ENCODE data around the gene TANC2. TPM values are rescaled to one million over a fixed set of nuclear protein-coding genes. Genes with fewer than 3 reads are reported as not detected.

The TANC2 gene
- total RNA-seq, 1 experiment from 2014 or later, result 24.2 TPM

DNA sequence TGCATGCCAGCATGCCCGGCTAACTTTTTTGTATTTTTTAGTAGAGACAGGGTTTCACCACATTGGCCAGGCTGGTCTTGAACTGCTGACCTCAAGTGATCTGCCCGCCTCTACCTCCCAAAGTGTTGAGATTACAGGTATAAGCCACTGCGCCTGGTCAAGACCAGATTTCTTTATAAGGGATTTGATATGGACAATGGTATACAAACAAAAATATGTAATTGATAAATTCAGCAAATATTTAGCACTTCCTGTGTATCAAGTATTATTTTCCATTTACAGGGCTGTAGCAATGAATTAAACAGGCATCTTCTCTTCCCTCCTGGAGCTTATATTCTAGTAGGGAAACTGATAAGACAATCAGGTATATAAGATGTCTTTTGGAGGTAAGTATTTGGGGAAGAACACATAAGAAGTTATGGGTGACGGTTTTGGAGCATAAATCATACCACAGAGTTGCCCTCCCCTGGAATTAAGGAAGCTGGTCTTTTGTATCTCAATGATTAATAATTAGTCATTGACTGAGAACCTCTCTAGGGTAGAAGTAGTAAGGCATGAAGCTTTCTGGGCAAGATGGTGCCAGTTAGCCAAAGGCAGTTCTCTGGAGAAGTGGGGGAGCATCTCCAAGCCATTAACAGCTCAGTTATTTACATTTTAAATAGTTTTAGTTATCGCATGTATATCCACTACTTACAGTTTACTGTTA lies 35.8 kb downstream of the TANC2 start:
- no peak overlapping the region for H3K27ac ChIP-seq (ENCODE audit: low read length)
- H3K4me3 ChIP-seq (ENCODE audit: low read length), result no peak overlapping the region
- no peak for TF ChIP-seq EZH2phosphoT487 (IDR thresholded peaks at IDR 0.05; ENCODE audit: borderline replicate concordance, low read length)
- no peaks in the 10 kb centered on the region for H3K9me2 ChIP-seq (replicated peaks; ENCODE audit: low read length)
- DNase-seq (peak; percentile 59), ATAC-seq (peak; percentile 59)
- BruUV-seq (replicated peaks), result no TSS peak
- no peak overlapping the region for H2AFZ ChIP-seq (ENCODE audit: low read length)
- H3K9me3 ChIP-seq (ENCODE audit: low read length), result no peaks in the 10 kb centered on the region
- H3K79me2 ChIP-seq (ENCODE audit: low read length), result peaks cover 32% of the 10 kb centered on the region
- H4K20me1 ChIP-seq (ENCODE audit: low read length), result no peaks in the 10 kb centered on the region
- H3K4me1 ChIP-seq (ENCODE audit: insufficient read depth, low read length), result peaks cover 6% of the 10 kb centered on the region; the same call in 1 of the 2 replicates
- no peaks in the 10 kb centered on the region for H3K27me3 ChIP-seq (ENCODE audit: low read length)
- H3K9ac ChIP-seq (ENCODE audit: low read length), result no peak overlapping the region
- H3F3A ChIP-seq (ENCODE audit: low read length, unreplicated experiment), result no peaks in the 10 kb centered on the region
- no peaks in the 10 kb centered on the region for H3K36me3 ChIP-seq (ENCODE audit: low read depth, low read length)
- H3K4me2 ChIP-seq (ENCODE audit: low read length), result no peak overlapping the region
- intact Hi-C loops (cut with micrococcal nuclease), result no loop called here
- ChIA-PET CTCF (no interaction called here), POLR2A (ENCODE audit: unreplicated experiment) (no interaction called here)

DNA sequence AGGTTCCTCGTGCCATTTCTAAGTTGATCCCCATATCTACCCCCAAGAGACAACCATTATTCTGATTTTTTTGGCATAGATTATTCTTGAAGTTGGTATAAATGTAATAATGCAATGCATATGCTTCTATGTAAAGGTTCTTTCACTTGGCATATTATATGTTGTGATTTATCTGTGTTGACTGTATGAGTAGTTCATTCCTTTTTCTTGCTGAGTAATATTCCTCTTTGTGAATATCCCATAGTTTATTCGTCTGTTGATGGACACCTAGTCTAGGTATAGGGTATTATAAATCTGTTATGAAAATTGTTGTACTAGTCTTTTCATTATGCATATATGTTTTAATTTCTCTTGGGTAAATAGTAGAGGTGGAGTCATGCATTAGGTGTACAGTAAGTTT lies 36.6 kb downstream of the TANC2 start:
- Histone ChIP-seq H3K27me3 (ENCODE audit: low read length) (no peaks in the 10 kb centered on the region), H3F3A (ENCODE audit: low read length, unreplicated experiment) (no peaks in the 10 kb centered on the region), H3K9ac (ENCODE audit: low read length) (no peak overlapping the region), H3K4me1 (ENCODE audit: insufficient read depth, low read length) (peaks cover 6% of the 10 kb centered on the region; the same call in 1 of the 2 replicates), H3K9me2 (replicated peaks; ENCODE audit: low read length) (no peaks in the 10 kb centered on the region), H3K4me2 (ENCODE audit: low read length) (no peak overlapping the region), H4K20me1 (ENCODE audit: low read length) (no peaks in the 10 kb centered on the region), H3K4me3 (ENCODE audit: low read length) (no peak overlapping the region), H2AFZ (ENCODE audit: low read length) (no peak overlapping the region), H3K79me2 (ENCODE audit: low read length) (peaks cover 34% of the 10 kb centered on the region), H3K36me3 (ENCODE audit: low read depth, low read length) (no peaks in the 10 kb centered on the region), H3K9me3 (ENCODE audit: low read length) (no peaks in the 10 kb centered on the region), H3K27ac (ENCODE audit: low read length) (no peak overlapping the region)
- intact Hi-C loops (cut with micrococcal nuclease), result no loop called here
- BruUV-seq (replicated peaks), result no TSS peak
- DNase-seq, result no peak
- CTCF ChIA-PET, result no interaction called here
- ATAC-seq, result no peak
- POLR2A ChIA-PET (ENCODE audit: unreplicated experiment), result no interaction called here
- TF ChIP-seq EZH2phosphoT487 (IDR thresholded peaks at IDR 0.05; ENCODE audit: borderline replicate concordance, low read length), result no peak
- TF ChIP-seq CTCF (conservative IDR thresholded peaks at IDR 0.05; ENCODE audit: low read depth, low read length), result no peak
- no peak for TF ChIP-seq EZH2 (IDR thresholded peaks at IDR 0.05; ENCODE audit: low read length, unreplicated experiment)

DNA sequence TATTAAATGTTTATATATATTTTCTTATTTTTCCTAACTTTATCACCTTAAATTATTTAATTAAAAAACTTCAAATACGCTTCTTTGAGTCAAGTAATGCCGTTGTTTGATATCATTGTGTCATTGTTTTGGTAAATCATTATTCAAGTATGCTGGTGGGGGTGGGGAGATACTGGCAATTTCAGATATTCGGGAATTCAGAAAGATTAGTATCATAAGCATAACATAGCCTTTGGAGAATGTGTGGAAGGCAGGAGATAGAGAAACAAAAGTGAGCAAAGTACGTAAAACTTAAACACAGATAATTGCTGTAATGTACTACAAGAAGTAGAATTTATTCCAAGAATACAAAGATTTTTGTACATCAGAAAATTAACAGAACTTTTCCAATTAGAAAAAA lies 49.8 kb downstream of the TANC2 start:
- no TSS peak for BruUV-seq (replicated peaks)
- TF ChIP-seq EZH2phosphoT487 (IDR thresholded peaks at IDR 0.05; ENCODE audit: borderline replicate concordance, low read length) (no peak), EZH2 (IDR thresholded peaks at IDR 0.05; ENCODE audit: low read length, unreplicated experiment) (no peak), CTCF (conservative IDR thresholded peaks at IDR 0.05; ENCODE audit: low read depth, low read length) (no peak)
- Histone ChIP-seq H3K9me3 (ENCODE audit: low read length) (no peaks in the 10 kb centered on the region), H3K79me2 (ENCODE audit: low read length) (no peaks in the 10 kb centered on the region; the same call in 1 of the 2 replicates), H3K9me2 (replicated peaks; ENCODE audit: low read length) (no peaks in the 10 kb centered on the region), H4K20me1 (ENCODE audit: low read length) (no peaks in the 10 kb centered on the region), H3K4me1 (ENCODE audit: insufficient read depth, low read length) (no peaks in the 10 kb centered on the region), H2AFZ (ENCODE audit: low read length) (no peak overlapping the region), H3K4me3 (ENCODE audit: low read length) (no peak overlapping the region), H3F3A (ENCODE audit: low read length, unreplicated experiment) (no peaks in the 10 kb centered on the region), H3K36me3 (ENCODE audit: low read depth, low read length) (no peaks in the 10 kb centered on the region), H3K27ac (ENCODE audit: low read length) (no peak overlapping the region), H3K9ac (ENCODE audit: low read length) (no peak overlapping the region), H3K4me2 (ENCODE audit: low read length) (no peak overlapping the region), H3K27me3 (ENCODE audit: low read length) (no peaks in the 10 kb centered on the region)
- no peak for DNase-seq
- CTCF ChIA-PET, result no interaction called here
- no peak for ATAC-seq
- intact Hi-C loops (cut with micrococcal nuclease), result no loop called here
- POLR2A ChIA-PET (ENCODE audit: unreplicated experiment), result interaction anchor here (0.6 kb wide), 1 partner anchor 16 kb away, joined by 3 read pairs; no protein-coding TSS in a partner anchor

Small RNAs within 50 kb of the gene (microRNA-seq; reads per million reads assigned to microRNA genes)
- gene MIR633 (ENCODE audit: unreplicated experiment), result not detected

Other genes with a start within 250 kb of the TANC2 start
- gene MARCHF10, start 157.9 kb upstream of the TANC2 start, total RNA-seq (2014; rRNA removed), result not detected in 2 replicates